HepG2 (cell line): Measurements from ENCODE around the gene ZNF747. TPM values are rescaled to one million over a fixed set of nuclear protein-coding genes. Genes with fewer than 3 reads are reported as not detected.

Experiments
- ELF3 ChIP-seq: IDR thresholded peaks from 2 replicates; pipeline ENCODE4 v1.6.1; 2016; ENCODE audit warnings: missing genetic modification reagents, missing compliant biosample characterization
- ERF ChIP-seq: IDR thresholded peaks from 2 replicates; pipeline ENCODE4 v1.6.1; 2018; ENCODE audit warnings: missing biosample characterization, missing genetic modification reagents
- GATAD1 ChIP-seq: IDR thresholded peaks from 2 replicates; pipeline ENCODE4 v1.6.1; 2016; ENCODE audit warnings: missing genetic modification reagents, missing compliant biosample characterization
- HNRNPLL ChIP-seq: fragments of 200-400 bp; formaldehyde crosslinking; IDR thresholded peaks from 2 replicates; pipeline ENCODE4 v1.6.1; 2017; ENCODE audit warnings: mild to moderate bottlenecking, low read depth, low read length; ENCODE audit not compliant: poor library complexity, severe bottlenecking
- IKZF4 ChIP-seq: sonication (generic); formaldehyde crosslinking; IDR thresholded peaks from 2 replicates; pipeline ENCODE4 v1.5.1; 2020; ENCODE audit warnings: borderline replicate concordance, mild to moderate bottlenecking, low read depth, missing genetic modification reagents; ENCODE audit errors: not compliant biosample characterization
- MED1 ChIP-seq: sonication (generic); formaldehyde crosslinking; IDR thresholded peaks from 2 replicates; pipeline ENCODE4 v1.4.0; 2020; ENCODE audit warnings: missing genetic modification reagents
- MIER3 ChIP-seq: IDR thresholded peaks from 2 replicates; pipeline ENCODE4 v1.6.1; 2016; ENCODE audit warnings: missing compliant biosample characterization, borderline replicate concordance
- MNT ChIP-seq: fragments of 450-650 bp; IDR thresholded peaks from 2 replicates; pipeline ENCODE4 v1.6.1; 2016
- NR2F6 ChIP-seq, 2 experiments: IDR thresholded peaks; 2 replicates each; pipeline ENCODE4 v1.6.1; 2016; ENCODE audit warnings: antibody characterized with exemption in 1 of 2, mild to moderate bottlenecking in 1 of 2
- PAX8 ChIP-seq: sonication (generic); formaldehyde crosslinking; IDR thresholded peaks from 2 replicates; pipeline ENCODE4 v1.8.0; 2022; ENCODE audit warnings: mild to moderate bottlenecking, missing genetic modification reagents, borderline replicate concordance
- PHF20 ChIP-seq: sonication (generic); formaldehyde crosslinking; IDR thresholded peaks from 2 replicates; pipeline ENCODE4 v1.5.0; 2020; ENCODE audit warnings: mild to moderate bottlenecking, missing genetic modification reagents
- SCMH1 ChIP-seq: sonication (generic); formaldehyde crosslinking; IDR thresholded peaks from 2 replicates; pipeline ENCODE4 v1.9.0; 2021; ENCODE audit warnings: missing genetic modification reagents, mild to moderate bottlenecking, borderline replicate concordance
- TRAFD1 ChIP-seq: sonication (generic); formaldehyde crosslinking; IDR thresholded peaks from 2 replicates; pipeline ENCODE4 v1.5.1; 2020; ENCODE audit warnings: missing genetic modification reagents, mild to moderate bottlenecking, borderline replicate concordance
- ZBTB2 ChIP-seq: sonication (generic); formaldehyde crosslinking; IDR thresholded peaks from 2 replicates; pipeline ENCODE4 v1.8.0; 2022; ENCODE audit warnings: low read depth, missing genetic modification reagents
- ZFP41 ChIP-seq: sonication (generic); formaldehyde crosslinking; IDR thresholded peaks from 2 replicates; pipeline ENCODE4 v1.4.0; 2020; ENCODE audit warnings: mild to moderate bottlenecking, missing genetic modification reagents, borderline replicate concordance
- ZNF44 ChIP-seq: sonication (generic); formaldehyde crosslinking; IDR thresholded peaks from 2 replicates; pipeline ENCODE4 v1.5.1; 2020; ENCODE audit warnings: mild to moderate bottlenecking, missing genetic modification reagents
- ZNF569 ChIP-seq: sonication (generic); formaldehyde crosslinking; IDR thresholded peaks from 2 replicates; pipeline ENCODE4 v1.5.0; 2020; ENCODE audit warnings: mild to moderate bottlenecking, missing genetic modification reagents, moderate library complexity, borderline replicate concordance
- ZNF781 ChIP-seq: sonication (generic); formaldehyde crosslinking; IDR thresholded peaks from 2 replicates; pipeline ENCODE4 v1.5.1; 2020; ENCODE audit warnings: borderline replicate concordance, mild to moderate bottlenecking, missing genetic modification reagents; ENCODE audit errors: not compliant biosample characterization
- ZNF782 ChIP-seq: sonication (generic); formaldehyde crosslinking; IDR thresholded peaks from 2 replicates; pipeline ENCODE4 v1.4.0; 2020; ENCODE audit warnings: missing genetic modification reagents, mild to moderate bottlenecking, borderline replicate concordance
- ZNF83 ChIP-seq: sonication (generic); formaldehyde crosslinking; IDR thresholded peaks from 2 replicates; pipeline ENCODE4 v1.4.0; 2020; ENCODE audit warnings: missing genetic modification reagents, mild to moderate bottlenecking, borderline replicate concordance
- polyA plus RNA-seq, 8 experiments: library from polyadenylated mRNA; depleted of rRNA in 3 of 8; stranded (reverse) in 7 of 8; unstranded in 1 of 8; fragments of >200 nt; fragmentation: Illumina TruSeq in 4 of 8; extraction: Trizol in 4 of 8; gene quantifications; 2 replicates each; pipeline versions ENCODE4 v1.2.1 to v1.2.3, GENCODE V29; 2011 to 2016; ENCODE audit warnings: low read depth in 4 of 8, missing spikeins in 1 of 8, mixed read lengths in 1 of 8; ENCODE audit not compliant: insufficient read depth in 1 of 8
- total RNA-seq, 5 experiments: library from RNA; depleted of rRNA; stranded (reverse); fragments of >200 nt; fragmentation: Illumina TruSeq; extraction: Trizol; gene quantifications; 2 replicates each; pipeline ENCODE4 v1.2.3, GENCODE V29; 2016; ENCODE audit warnings: low read depth in 1 of 5
- TF ChIP-seq, protein P1 (sequence below): sonication (generic); formaldehyde crosslinking; IDR thresholded peaks from 2 replicates; pipeline ENCODE4 v1.5.0; 2020; ENCODE audit warnings: missing genetic modification reagents
- TF ChIP-seq, protein P2 (sequence below): sonication (generic); formaldehyde crosslinking; IDR thresholded peaks from 2 replicates; pipeline ENCODE4 v1.5.0; 2020; ENCODE audit warnings: mild to moderate bottlenecking, missing genetic modification reagents, moderate library complexity

The ZNF747 gene
- total and polyA plus RNA-seq, 2 of the 13 experiments (the other 11 are each of a cell fraction or from before 2014, with no cell fraction given) = 7.2 to 10.2 TPM

- TF ChIP-seq ZBTB2 (CRISPR knock-in tag) = no peak
- no peak for TF ChIP-seq ZNF83 (CRISPR knock-in tag)
- no peak for TF ChIP-seq ZNF569 (CRISPR knock-in tag)
- no peak for TF ChIP-seq SCMH1 (CRISPR knock-in tag)
- no peak for TF ChIP-seq ZNF781 (CRISPR knock-in tag)
- no peak for TF ChIP-seq TRAFD1
- no peak for TF ChIP-seq PAX8 (CRISPR knock-in tag)
- TF ChIP-seq, protein P1, sequence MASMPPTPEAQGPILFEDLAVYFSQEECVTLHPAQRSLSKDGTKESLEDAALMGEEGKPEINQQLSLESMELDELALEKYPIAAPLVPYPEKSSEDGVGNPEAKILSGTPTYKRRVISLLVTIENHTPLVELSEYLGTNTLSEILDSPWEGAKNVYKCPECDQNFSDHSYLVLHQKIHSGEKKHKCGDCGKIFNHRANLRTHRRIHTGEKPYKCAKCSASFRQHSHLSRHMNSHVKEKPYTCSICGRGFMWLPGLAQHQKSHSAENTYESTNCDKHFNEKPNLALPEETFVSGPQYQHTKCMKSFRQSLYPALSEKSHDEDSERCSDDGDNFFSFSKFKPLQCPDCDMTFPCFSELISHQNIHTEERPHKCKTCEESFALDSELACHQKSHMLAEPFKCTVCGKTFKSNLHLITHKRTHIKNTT (CRISPR knock-in tag) = no peak
- no peak for TF ChIP-seq ZNF782 (CRISPR knock-in tag)
- TF ChIP-seq, protein P2, sequence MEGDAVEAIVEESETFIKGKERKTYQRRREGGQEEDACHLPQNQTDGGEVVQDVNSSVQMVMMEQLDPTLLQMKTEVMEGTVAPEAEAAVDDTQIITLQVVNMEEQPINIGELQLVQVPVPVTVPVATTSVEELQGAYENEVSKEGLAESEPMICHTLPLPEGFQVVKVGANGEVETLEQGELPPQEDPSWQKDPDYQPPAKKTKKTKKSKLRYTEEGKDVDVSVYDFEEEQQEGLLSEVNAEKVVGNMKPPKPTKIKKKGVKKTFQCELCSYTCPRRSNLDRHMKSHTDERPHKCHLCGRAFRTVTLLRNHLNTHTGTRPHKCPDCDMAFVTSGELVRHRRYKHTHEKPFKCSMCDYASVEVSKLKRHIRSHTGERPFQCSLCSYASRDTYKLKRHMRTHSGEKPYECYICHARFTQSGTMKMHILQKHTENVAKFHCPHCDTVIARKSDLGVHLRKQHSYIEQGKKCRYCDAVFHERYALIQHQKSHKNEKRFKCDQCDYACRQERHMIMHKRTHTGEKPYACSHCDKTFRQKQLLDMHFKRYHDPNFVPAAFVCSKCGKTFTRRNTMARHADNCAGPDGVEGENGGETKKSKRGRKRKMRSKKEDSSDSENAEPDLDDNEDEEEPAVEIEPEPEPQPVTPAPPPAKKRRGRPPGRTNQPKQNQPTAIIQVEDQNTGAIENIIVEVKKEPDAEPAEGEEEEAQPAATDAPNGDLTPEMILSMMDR = peak; percentile 49
- no peak for TF ChIP-seq MNT
- TF ChIP-seq ZFP41 (CRISPR knock-in tag) = no peak
- no peak for TF ChIP-seq MED1 (CRISPR knock-in tag)
- 0 out of 2 replicates have a peak, but pooled peaks have one; percentile 50 for TF ChIP-seq MIER3 (CRISPR knock-in tag)
- 0 out of 2 replicates have a peak, but pooled peaks have one; percentile 21 for TF ChIP-seq ELF3 (CRISPR knock-in tag)
- TF ChIP-seq NR2F6 (IDR thresholded peaks at IDR 0.05) = no peak
- 0 out of 2 replicates have a peak, but pooled peaks have one; percentile 13 for TF ChIP-seq NR2F6 (CRISPR knock-in tag; IDR thresholded peaks at IDR 0.05)
- no peak for TF ChIP-seq HNRNPLL
- TF ChIP-seq ZNF44 (CRISPR knock-in tag) = no peak
- no peak for TF ChIP-seq ERF (CRISPR knock-in tag)
- no peak for TF ChIP-seq GATAD1 (CRISPR knock-in tag)
- TF ChIP-seq IKZF4 (CRISPR knock-in tag) = no peak
- no peak for TF ChIP-seq PHF20
Observed at GRCh38 chr16:30491744-30492308, 42.8 kb downstream of the ZNF747 start (continued).
